Prostate gland (tissue), 2 donors: ENCODE results near the gene YRDC.

Source experiments
- CTCF ChIP-seq, 4 experiments: fragments of 200-600 bp in 2 of 4; fragments of 450-650 bp in 2 of 4; sonication (generic) in 2 of 4; IDR thresholded peaks; 1 replicate in 3 of 4; 2 replicates in 1 of 4; pipeline ENCODE4 v1.5.1; 2016 to 2019; ENCODE audit warnings: antibody characterized with exemption in 4 of 4, mild to moderate bottlenecking in 2 of 4, moderate library complexity in 2 of 4
- POLR2A ChIP-seq: fragments of 450-650 bp; IDR thresholded peaks from one replicate; pipeline ENCODE4 v1.6.1; 2016; ENCODE audit warnings: antibody characterized with exemption, mild to moderate bottlenecking
- POLR2AphosphoS5 ChIP-seq: sonication (generic); formaldehyde crosslinking; IDR thresholded peaks from one replicate; pipeline ENCODE4 v1.6.1; 2017; ENCODE audit warnings: antibody characterized with exemption

DNA sequence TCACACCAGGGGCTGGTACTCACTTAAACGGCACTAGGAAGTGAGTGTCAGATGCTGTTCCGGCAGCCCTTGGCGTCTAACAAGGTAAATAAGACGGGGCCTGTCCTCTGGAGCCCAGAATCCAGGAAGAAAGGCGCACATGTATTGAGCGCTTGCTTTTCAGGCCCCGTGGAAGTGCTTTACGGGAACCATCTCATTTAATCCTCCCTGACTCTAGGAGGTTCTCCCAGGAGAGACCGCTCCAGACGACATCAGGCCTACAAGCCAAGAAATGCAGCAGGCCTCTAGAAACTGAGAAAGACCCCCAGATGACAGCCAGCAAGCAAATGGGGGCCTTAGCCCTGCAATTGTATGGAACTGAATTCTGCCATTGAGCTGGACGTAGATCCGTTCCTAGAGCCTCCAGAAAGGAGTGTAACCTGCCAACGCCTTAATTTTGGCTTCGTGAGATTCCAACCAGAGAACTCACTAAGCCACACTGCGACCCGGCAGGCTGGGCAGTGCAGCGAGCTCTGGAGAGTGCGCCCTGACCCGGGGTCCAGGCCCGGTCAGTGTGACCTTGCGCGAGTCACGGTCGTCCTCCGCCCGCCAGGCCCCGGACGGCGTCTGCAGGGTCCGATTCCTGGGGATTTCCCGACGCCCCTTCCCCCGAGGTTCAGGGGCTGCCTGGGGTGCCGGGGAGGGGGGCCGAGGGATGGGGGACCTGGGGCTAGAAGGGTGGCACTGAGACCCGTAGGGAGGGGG, 14.9 kb downstream of the YRDC start:
- TF ChIP-seq POLR2A (no peak), CTCF (IDR thresholded peaks at IDR 0.05) (no peak), POLR2AphosphoS5 (no peak)
